ENCODE data around the gene PIR. TPM values are rescaled to one million over a fixed set of nuclear protein-coding genes. Genes with fewer than 3 reads are reported as not detected.

PIR gene
- total RNA-seq, 1 experiment from 2014 or later: 29.7 TPM

DNA sequence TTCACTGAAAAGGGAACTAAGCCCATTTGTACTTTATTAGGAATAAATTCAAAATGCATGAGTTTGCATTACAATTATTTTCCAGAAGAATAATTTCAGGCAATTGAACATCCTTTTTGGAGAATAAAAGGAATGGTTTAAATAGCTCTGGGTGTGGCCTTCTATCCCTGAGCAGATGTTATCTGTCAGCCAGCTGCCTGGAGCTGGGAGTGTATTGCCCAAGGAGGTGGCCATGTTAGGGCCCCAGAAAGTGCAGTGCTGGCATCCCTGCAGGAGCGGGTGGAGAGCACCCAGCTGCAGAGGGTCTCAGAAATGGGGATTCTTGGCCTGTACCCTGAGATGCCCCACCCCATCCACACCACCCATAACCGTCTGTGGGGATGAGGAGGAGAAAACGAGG, 87.3 kb downstream of the PIR start:
- no peak for DNase-seq
- no CpG with 5 or more reads among the region's 3 CpGs for WGBS (ENCODE audit: extremely low coverage, insufficient read length, low lambda C conversion rate)
- H3K56ac ChIP-seq (ENCODE audit: insufficient read length, low read depth, low read length): no peak overlapping the region
- peaks cover 4% of the 10 kb centered on the region for H3K4me1 ChIP-seq (ENCODE audit: insufficient read depth, low read length)
- no peaks in the 10 kb centered on the region for H3K9me3 ChIP-seq (ENCODE audit: control insufficient read depth, low read depth, low read length)
- H4K8ac ChIP-seq (replicated peaks; ENCODE audit: insufficient read length, low read depth, low read length): no peak overlapping the region
- no peaks in the 10 kb centered on the region for H3K23me2 ChIP-seq (ENCODE audit: insufficient read length, low read depth, low read length, poor library complexity, severe bottlenecking)
- no peak overlapping the region for H2BK5ac ChIP-seq (ENCODE audit: insufficient read length, low read length)
- TF ChIP-seq, protein P1, sequence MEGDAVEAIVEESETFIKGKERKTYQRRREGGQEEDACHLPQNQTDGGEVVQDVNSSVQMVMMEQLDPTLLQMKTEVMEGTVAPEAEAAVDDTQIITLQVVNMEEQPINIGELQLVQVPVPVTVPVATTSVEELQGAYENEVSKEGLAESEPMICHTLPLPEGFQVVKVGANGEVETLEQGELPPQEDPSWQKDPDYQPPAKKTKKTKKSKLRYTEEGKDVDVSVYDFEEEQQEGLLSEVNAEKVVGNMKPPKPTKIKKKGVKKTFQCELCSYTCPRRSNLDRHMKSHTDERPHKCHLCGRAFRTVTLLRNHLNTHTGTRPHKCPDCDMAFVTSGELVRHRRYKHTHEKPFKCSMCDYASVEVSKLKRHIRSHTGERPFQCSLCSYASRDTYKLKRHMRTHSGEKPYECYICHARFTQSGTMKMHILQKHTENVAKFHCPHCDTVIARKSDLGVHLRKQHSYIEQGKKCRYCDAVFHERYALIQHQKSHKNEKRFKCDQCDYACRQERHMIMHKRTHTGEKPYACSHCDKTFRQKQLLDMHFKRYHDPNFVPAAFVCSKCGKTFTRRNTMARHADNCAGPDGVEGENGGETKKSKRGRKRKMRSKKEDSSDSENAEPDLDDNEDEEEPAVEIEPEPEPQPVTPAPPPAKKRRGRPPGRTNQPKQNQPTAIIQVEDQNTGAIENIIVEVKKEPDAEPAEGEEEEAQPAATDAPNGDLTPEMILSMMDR (conservative IDR thresholded peaks at IDR 0.05): no peak
- H3K23ac ChIP-seq (ENCODE audit: insufficient read length, low read depth, low read length): no peak overlapping the region
- no peak overlapping the region for H3K27ac Mint-ChIP-seq
- H3K4me3 Mint-ChIP-seq: no peak overlapping the region
- H4K91ac ChIP-seq (ENCODE audit: insufficient read length, low read depth, low read length): no peak overlapping the region
- H3K27me3 Mint-ChIP-seq (ENCODE audit: low read depth): no peaks in the 10 kb centered on the region; the same call in 1 of the 2 replicates
- no peak overlapping the region for H2BK15ac ChIP-seq (ENCODE audit: low read depth, low read length)
- no peaks in the 10 kb centered on the region for H3K27me3 ChIP-seq (ENCODE audit: insufficient read depth, low read length)
- no peak overlapping the region for H2BK12ac ChIP-seq (ENCODE audit: insufficient read length, low read depth, low read length)
- peaks cover 5% of the 10 kb centered on the region in 2 experiments for H3K4me1 Mint-ChIP-seq
- H2BK120ac ChIP-seq (ENCODE audit: low read depth, low read length, poor library complexity, severe bottlenecking): no peak overlapping the region
- peaks cover 0 to 8% (median 3%) of the 10 kb centered on the region in 3 experiments; a peak in 3 of 7 replicates for H3K36me3 Mint-ChIP-seq (ENCODE audit: insufficient read depth in 1 of 3, low read depth in 3 of 3)
- no peak overlapping the region for H4K5ac ChIP-seq (ENCODE audit: insufficient read length, low read depth, low read length)
- no peak overlapping the region for H3K18ac ChIP-seq (ENCODE audit: insufficient read length, low read depth, low read length)
- no peak overlapping the region for H3K4ac ChIP-seq (ENCODE audit: low read depth, low read length)
- no peaks in the 10 kb centered on the region for H3K79me2 ChIP-seq (ENCODE audit: insufficient read depth, low read length)
- no peak overlapping the region for H3K9ac ChIP-seq (ENCODE audit: extremely low read depth, insufficient read length, low read length)
- H3T11ph ChIP-seq (ENCODE audit: low read length): no peak overlapping the region
- no peak overlapping the region for H3K14ac ChIP-seq (ENCODE audit: insufficient read depth, low read length)
- H4K20me1 ChIP-seq (ENCODE audit: control insufficient read depth, insufficient read depth, insufficient read length): no peaks in the 10 kb centered on the region
- no peak overlapping the region for H3K27ac ChIP-seq (ENCODE audit: insufficient read length, low read depth, low read length)
- H3K9me3 Mint-ChIP-seq: no peaks in the 10 kb centered on the region; a peak in 1 of 5 replicates
- H2BK20ac ChIP-seq (ENCODE audit: low read depth, low read length, poor library complexity, severe bottlenecking): no peak overlapping the region
- no peak overlapping the region for H2AK5ac ChIP-seq (ENCODE audit: insufficient read length, low read length)
- no peak overlapping the region for H2AFZ ChIP-seq (ENCODE audit: low read length)
- H3K79me1 ChIP-seq (ENCODE audit: insufficient read depth, low read depth, low read length, poor library complexity, severe bottlenecking): peaks cover 3% of the 10 kb centered on the region
- no peak overlapping the region for H3K4me2 ChIP-seq (ENCODE audit: insufficient read depth, insufficient read length, low read length)

All from H9 (cell line).